RPMI7951 (cell line): ENCODE measurements around the gene IKBKE. TPM values are rescaled to one million over a fixed set of nuclear protein-coding genes. Genes with fewer than 3 reads are reported as not detected.
A peak's percentile ranks its signal among the peaks of the same experiment; 100 is the strongest.

Source experiments
- DNase-seq: peaks from one replicate; pipeline ENCODE4 v3.0.0-alpha.2; 2012; ENCODE audit warnings: low read depth
- total RNA-seq: library from RNA; depleted of rRNA; stranded (reverse); fragments of >200 nt; shearing (Covaris generic); gene quantifications from 2 replicates; pipeline ENCODE4 v1.2.3, GENCODE V29; 2014; rRNA removed

IKBKE gene
- total RNA-seq = 8.9 and 9.0 TPM in 2 replicates

DNA sequence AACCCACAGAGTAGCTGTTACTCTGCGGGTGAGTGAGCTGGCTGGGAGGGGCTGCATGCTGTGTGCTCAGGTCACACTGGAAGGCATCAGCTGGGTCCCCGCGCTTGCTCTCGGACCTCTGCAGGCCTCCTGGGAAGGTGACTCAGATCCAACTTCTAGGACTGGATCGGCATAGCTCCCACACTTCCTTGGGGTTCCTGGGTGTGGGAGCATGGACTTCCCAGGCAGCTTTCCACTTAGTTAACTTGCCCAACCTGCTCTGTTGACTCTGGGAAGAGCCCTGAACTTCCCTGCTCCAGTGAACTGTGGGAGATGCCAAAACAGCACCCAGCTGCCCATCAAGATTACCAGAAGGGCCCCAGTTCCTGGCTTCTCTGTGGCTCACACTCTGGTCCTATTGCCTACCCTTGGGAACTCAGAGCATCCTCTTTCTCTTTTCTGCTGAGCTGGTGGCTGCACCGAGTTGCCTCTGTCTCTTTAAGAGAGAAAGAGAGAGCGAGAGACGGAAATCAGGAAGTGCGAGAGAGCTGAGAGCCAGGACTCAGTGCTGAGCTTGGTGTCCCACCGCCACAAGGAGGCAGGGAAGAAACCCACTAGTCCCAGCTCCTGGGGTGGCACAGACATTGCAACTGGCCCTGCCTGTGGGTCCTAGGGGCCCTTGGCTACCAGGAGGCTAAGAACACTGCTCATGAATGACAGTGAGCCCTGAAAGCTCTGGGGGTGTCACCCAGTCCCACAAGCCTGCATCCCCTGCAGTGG is at the start of gene IKBKE:
Gene IKBKE (plus strand): TSS at position 544 of the 759 bp plus-strand sequence. CDS start 2,752 bp downstream, outside the sequence.
- peak; percentile 76 for DNase-seq

DNA sequence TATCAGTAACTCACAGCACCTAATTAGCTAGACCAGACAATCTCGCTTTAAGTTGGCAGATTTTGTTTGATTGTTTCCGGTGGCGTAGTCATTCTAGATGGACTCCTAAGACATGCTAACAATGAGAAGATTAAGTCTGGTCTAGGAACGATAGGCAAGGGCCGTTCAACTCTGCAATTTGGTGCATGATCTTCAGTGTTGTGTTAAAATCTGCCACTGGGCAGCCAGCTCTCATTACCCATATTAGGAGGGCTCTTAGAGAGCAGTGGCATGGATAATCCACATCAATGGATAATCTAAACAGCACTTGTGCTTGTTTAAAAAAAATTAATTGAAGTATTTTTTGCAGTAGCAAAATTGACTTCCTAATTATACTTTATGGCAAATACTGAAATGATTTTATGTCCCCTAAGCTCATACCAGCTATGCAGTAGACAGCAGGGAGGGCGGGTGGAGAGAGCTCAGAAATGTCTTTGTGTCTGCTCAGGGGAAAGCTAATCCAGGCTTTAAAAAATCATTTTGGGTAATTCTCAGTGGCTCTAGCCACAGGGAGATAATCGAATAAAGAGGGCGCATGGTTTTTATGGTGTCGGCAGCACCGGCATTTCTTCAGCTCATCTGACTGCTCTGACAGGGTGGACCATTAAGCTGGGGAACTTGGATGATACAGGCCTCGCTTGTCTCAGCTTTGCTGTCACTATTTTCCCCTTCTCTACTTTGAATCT is 48.5 kb upstream of the IKBKE start:
- DNase-seq = no peak

DNA sequence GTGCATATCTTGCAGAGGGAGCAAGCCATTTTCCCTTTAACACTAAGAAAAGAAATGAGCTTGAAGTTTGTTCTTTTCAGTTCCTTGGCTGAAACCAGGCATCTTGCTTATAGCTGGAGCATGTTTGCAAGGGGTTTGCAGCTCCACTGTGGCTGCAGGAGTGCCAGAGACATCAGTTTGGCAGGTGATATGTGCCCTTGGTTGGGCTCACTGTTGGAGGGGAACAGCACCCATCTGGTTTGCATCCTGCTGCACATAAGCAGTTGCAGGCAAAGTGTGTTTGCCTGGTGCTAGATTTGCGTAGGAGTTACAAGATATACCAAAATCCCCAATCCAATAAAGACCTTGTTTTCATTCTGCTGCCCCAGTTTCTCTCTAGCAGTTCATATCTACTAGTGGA is 47.8 kb upstream of the IKBKE start:
- no peak for DNase-seq

DNA sequence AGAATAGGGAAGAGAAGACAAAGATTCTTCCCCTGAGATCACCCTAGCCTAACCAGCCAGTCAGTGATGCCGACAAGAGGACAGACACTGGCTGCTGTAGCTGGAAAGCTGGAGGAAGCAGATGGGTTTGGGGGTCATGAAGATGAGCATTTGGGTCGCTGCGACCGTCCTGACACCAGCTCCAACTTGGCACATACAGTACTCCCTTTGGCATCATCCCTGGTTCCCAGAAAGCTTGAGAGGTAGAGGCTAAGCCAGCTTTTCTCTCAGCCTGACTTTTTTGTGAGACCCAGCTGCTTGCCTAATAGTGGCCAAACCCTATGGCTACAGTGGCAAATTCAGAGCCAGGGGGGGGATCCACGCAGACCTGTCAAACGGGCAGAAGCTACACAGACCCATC is 43.0 kb upstream of the IKBKE start:
- DNase-seq = no peak

DNA sequence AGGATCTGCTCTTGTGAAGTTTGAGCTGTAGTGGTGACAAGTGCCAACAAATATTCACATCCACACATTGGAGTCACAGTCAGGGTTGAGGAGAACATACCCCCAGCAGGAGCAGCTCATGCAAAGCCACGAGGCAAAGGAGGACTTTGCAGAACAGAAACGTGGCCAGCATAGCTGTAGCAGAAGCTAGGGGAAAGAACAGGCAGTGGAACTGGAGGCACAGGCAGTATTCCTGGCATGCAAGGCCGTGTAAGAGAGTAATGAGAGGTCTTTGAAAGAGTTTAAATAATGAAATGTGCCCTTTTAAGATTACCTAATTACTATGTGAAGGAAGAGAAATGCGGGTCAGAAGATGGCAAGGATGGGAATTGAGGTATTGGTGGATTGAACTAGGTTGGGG is 40.9 kb upstream of the IKBKE start:
- no peak for DNase-seq

DNA sequence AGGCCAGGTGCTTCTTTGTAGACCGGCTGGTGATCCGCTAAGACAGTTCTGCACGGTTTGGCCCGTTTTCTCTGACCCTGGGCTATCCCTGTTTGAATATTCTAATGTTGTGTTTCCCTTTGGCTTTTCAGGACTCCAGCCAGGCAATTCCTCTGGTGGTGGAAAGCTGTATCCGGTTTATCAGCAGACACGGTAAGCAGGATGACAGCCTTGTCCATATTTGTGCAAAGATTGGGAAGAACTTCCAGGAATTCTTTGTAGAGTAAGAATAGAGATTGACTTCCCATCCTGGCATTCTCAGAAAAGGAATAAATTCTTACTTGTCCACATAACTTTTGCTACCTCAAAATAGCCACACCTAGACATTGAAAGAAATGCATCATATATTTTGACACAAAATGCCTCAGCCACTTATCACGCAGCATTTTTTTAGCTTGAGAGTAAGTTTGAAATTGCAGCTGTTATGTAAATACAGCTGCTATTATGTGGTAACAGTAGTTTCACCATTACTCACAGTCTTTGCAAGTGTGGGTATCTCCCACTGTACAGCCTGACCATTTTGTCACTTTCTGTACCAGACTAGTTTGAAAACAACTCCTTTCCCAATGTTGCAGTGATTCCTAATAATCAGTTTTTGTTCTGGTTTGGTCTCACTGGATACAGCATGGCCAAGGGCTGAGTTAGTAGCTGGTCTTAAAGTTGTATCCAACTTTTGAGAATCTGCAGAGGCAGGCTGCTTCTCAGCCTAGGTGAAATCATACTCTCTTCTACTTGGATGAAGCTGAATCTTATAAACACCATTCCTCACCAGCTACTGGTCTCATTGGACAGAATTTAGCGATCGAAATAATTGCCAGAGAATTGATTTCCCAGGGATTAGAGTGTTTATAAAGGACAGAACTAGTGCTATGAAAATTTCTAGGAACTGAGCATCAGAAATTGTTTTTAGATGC is 40.0 kb upstream of the IKBKE start:
- no peak for DNase-seq

DNA sequence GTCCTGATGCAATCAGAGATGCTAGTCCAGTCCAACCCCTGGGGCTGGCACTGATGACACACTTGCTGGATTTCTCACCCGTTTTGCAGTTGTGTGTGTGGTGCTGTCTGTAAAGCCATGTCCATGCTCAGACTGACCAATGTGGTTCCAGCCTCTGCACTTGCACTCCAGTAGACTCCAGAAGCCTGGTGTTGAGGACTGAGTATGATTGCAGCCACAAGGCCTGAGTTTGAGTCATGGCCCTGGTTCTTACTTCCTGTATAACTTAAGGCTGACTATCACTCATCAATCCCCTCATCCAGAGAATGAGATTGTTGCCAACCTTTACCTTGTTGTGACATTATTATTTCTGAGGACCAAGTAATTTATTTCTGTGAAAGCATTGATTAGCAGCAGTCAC is 34.8 kb upstream of the IKBKE start:
- peak; percentile 33 for DNase-seq

DNA sequence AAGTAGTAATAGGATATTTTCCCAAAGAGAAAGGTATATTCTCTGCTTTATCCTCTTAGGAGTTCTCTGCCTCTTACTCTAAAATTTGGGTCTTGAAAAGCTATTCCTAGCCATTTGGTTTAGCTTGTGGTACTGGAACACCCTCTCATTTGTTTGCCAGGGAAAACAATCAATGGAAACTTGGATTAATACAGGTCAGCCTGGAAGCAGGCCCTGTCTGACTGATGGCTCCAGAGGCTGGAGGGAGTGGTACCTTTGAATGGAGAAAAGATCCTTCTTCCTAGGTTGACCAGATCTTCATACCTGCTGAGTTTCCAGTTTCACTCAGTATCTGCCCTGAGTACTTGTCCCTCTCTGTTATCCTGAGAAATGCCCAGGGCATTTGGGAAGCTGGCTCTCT is 31.7 kb upstream of the IKBKE start:
- no peak for DNase-seq

DNA sequence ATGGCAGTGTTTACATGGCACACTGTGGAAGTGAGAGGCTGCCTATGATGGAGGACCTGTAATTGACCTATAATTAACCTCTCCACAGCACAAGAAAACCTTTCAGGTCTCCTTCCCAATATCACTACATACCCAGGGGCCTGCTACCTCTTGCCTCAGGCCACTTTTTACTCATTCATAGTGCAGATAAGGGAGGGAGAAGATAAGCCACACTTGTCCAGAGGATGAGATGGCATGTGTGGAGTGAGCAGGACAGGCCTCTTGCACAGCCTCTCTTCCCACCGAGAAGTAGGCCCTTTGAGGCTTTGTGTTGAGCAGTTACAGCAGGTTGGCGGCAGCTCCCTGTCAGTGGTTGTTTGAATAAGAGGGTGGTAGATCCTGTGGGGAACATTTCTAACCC is 31.1 kb upstream of the IKBKE start:
- no peak for DNase-seq

DNA sequence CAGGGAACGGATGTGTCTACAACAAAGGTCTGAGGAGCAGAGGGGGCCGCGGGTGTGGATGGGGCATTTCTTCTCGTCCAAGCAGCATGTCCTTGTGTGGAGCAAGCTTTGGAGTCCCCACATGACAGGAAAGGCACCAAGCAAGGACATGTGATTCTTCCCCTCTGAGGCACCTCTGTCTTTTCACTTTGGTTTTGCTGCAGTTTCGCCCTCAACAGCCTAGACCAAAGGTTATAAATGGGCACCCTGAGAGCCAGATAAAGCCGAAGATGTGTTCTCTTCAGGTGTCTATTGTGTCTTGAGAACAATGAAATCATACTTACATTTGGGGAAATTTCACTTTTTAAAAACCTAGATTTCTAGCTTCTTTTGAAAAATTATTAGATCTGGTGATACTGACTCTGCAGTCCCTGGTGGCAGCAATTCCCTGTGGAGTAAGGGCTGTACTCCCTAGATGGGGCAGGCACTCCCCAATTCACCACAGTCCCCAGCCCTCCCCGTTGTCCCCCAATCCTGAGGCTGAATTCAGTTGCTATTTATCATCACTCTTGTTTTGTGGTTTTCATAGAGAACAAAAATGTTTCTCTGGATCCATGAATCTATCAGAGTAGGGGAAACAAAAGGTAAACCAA is 28.8 kb upstream of the IKBKE start:
- DNase-seq = no peak

DNA sequence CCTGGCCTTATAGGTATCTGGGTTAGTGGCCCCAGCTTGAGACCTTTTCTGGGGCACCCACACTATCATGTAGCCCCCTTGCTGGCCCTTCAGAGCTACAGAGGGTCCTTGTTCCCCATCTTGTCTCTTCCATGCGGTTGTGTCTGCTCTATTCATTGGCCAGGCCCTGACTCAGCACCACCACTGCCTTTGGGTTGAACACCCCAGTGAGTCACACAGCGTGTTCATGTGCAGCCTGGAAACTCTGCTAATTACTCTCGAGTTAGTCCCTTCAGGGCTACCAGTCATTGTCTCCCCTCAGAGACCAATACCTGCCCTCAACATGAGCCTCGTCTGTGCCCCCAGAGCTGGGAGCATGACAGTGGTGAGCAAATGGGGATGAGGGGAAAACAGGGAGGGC is 28.2 kb upstream of the IKBKE start:
- DNase-seq = peak; percentile 75

DNA sequence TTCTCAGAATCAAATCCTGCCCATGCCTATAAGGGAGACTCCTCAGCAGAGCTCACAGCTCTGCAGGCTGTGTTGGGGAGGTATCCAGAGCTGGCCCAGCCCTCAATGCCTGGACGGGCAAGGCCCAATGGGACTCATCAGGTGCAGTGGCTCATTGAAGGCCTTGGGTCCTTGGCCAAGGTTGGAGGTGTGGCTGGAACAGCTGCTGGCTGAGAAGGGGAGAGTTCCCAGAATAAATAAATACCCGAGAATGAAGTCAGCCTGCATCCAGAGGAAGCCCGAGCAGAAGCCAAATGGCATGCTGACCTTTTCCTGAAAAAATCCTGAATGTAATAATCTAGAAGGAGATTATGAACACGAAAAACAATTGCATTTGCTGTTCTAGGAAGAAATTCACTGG is 25.2 kb upstream of the IKBKE start:
- DNase-seq = no peak

DNA sequence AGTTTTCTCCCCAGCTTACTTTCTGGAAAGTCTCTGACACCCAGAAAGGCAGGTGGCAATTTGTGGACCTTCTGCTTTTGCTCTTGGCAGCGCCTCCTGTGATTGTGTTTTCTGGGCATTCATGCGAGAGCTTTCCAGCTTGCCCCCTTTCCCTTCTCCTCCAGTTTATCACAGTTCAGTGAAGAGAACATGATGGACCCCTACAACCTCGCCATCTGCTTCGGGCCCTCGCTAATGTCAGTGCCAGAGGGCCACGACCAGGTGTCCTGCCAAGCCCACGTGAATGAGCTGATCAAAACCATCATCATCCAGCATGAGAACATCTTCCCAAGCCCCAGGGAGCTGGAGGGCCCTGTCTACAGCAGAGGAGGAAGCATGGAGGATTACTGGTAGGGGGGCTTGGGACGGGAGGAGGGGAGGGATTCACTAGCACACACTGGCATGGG is 24.3 kb upstream of the IKBKE start:
- DNase-seq = no peak

DNA sequence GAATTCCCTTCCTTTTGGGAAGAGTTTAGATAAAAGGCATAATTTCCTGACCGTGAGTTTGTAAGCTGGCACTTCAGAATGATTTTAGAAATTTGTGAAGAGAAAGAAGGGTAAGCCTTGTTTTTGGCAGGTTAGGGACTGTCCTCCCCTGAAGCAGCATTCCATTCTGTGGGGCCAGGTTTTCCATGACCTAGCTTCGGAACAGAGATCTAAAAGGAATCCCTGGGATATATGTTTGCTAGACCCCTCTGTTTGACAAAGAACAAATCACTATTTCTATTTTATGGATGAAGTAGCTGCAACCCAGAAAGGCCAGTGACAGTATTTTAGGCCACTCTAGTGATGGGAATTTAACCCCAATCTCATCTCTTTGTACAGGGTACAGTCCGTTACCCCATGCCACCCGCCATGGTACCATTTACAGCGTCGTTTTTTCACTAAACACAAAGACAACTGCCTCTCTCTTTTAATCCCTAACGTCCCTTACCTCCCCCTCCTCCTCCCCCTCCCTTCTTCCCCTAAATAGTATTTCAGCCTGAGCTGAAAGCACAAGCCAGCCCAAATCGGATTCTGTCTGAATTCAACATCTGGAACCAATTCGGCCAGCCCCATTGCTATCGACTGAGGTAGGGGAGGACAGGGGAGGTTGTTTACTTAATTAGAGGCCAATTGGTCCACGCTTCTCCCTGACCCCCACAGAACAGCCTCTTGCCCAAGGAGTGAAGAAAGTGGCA is 23.4 kb upstream of the IKBKE start:
- no peak for DNase-seq

DNA sequence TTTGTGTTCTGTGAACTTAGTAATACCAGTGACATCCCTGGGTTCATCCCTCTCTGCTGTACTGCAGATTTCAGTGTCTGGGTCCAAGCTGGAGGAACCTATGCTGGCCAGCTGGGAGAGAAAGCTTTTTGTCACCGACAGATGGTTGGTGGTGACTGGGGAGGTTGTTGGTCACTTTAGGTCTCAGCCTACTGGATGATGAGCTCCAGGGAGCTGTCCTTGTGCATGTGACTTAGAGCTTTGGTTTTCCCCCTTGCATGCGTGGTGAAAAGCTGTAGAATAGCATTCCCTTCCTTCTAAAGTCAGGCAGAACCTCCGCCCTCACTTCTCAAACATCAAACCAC is 22.9 kb upstream of the IKBKE start:
- no peak for DNase-seq

DNA sequence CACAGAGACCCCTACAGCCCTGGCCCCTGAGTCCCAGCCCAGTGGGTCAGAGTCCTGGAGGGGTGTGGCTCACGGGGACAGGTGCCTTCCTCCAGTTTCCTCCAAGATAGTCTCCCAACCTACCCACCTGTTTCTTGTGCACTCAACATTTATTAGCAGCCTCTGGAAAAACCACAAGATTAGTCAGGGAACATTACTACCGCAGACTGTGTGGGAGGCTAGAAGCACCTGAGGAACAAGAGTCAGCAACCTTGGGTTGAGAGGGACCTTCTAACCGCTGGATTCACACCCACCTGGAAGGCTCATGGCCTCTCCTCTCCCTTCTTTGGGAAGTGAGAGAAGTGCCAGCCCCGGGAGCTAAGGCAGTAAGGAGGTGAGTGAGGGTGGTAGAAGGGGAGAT is 22.5 kb upstream of the IKBKE start:
- no peak for DNase-seq

DNA sequence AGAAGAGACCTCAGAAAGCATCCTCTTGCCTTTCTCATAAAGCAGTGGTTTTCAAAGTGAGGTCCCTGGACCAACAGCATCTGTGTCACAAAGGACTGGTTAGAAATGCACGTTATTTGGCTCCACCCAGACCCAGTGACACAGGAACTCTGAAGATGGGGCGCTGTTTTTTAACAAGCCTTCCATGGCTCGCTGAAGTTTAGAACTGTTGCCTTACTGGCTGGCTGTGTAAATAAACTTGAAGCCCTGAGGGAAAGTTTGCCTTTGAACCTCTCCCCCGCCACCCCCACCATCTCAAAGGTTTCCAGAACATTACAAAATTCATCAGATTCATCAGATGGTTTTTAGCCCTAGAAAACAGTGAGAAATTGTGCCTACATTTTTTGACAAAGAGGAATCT is 21.8 kb upstream of the IKBKE start:
- DNase-seq = no peak

DNA sequence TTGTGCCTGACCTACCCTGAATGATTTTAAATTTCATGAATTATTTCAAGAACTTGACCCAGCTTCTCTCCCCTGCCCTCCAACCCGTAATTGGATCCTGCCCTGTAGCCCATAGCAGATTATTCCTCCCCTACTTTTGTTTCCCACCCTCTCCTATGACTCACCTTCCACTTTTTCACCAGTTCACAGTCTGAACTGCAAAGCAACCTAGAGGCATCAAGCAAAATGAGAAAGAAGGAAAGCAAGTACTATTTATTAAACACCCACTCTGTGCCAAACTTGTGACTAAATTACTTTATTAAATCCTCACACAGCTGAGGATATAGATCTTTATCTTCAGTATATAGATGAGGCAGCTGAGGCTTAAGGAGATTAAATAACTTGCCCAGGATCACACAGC is 20.7 kb upstream of the IKBKE start:
- DNase-seq = no peak

DNA sequence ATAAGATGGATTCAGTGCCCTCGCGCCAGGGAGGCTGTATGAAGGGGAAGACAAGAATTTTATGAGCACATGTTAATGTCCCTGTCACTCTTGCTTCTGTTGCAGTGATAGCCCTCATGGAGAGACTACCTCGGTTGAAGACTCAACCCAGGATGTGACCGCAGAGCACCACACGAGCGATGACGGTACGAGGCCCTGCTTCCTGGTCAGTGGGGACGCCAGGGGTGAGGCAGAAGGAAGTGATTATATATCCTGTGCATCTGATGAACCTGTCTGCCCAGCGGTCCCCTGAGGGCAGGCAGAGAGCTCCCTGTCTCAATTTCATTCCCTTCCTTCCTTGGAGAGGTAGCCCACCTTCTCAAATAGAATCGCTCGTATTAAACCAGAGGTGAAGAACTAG is 20.0 kb upstream of the IKBKE start:
- no peak for DNase-seq

DNA sequence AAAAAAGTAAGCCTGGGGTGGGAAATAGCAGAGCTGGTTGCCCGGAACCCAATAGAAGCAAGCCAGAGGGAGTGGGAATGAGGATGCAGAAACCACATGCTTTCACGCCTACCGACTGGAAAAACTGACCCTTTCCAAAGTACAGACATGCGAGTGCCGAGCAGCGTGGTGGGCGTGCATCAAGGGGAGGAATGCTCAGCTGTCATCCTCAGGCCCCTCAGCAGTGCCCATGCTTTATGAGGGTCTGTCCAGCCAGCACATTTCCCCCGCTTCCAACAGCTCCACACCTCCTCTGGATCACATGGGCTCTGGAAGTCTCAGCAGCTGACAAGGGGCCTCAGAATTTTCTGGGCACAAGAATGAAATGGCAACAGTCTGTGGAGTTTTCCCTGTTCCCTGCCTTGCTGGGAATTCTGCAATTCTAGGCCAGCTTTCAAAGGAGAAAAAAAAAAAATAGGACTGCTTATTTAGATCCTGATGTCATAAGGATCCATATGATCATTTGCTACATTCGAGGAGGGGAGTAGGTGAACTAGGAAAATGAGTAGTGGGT is 19.1 kb upstream of the IKBKE start:
- DNase-seq = no peak

DNA sequence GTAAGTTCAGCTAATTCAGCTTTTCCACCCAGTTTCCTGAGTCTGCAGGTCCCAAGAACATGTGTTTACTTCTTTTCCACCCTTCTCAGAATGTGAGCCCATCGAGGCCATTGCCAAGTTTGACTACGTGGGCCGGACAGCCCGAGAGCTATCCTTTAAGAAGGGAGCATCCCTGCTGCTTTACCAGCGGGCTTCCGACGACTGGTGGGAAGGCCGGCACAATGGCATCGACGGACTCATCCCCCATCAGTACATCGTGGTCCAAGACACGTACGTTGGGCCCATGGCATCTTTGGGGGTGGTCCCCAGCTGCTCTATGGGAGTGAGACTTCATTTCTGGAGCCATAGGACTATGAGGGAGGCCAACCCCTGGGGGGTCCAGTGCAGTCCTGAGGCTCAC is 17.2 kb upstream of the IKBKE start:
- DNase-seq = no peak
